ENCODE data around the gene KCNV2. TPM values are rescaled to one million over a fixed set of nuclear protein-coding genes. Genes with fewer than 3 reads are reported as not detected.

KCNV2 gene
- total and polyA plus RNA-seq, 2 of the 13 experiments (the other 11 are each of a cell fraction or from before 2014, with no cell fraction given): not detected

- TF ChIP-seq ZSCAN5A (CRISPR knock-in tag; IDR thresholded peaks at IDR 0.05; ENCODE audit: borderline replicate concordance) (0 out of 2 replicates have a peak, but pooled peaks have one; percentile 11), NR1H2 (CRISPR knock-in tag; IDR thresholded peaks at IDR 0.05; ENCODE audit: borderline replicate concordance, low read depth) (no peak), SIX1 (CRISPR knock-in tag; IDR thresholded peaks at IDR 0.05; ENCODE audit: borderline replicate concordance) (0 out of 2 replicates have a peak, but pooled peaks have one; percentile 40), MLX (CRISPR knock-in tag; IDR thresholded peaks at IDR 0.05) (no peak), ZNF740 (CRISPR knock-in tag; IDR thresholded peaks at IDR 0.05) (no peak), NR2F2 (IDR thresholded peaks at IDR 0.05; ENCODE audit: borderline replicate concordance, low read depth) (peak; percentile 63; the same call in 1 of the 2 replicates), PAXIP1 (CRISPR knock-in tag; conservative IDR thresholded peaks at IDR 0.05) (peak; percentile 48), RARA (CRISPR knock-in tag; IDR thresholded peaks at IDR 0.05) (0 out of 2 replicates have a peak, but pooled peaks have one; percentile 20), PITX1 (CRISPR knock-in tag; IDR thresholded peaks at IDR 0.05) (peak; percentile 67), FOXP1 (IDR thresholded peaks at IDR 0.05) (no peak), FOXP1 (CRISPR knock-in tag; IDR thresholded peaks at IDR 0.05) (0 out of 2 replicates have a peak, but pooled peaks have one; percentile 19), RARG (CRISPR knock-in tag; IDR thresholded peaks at IDR 0.05; ENCODE audit: low read depth) (no peak), ZBTB10 (CRISPR knock-in tag; IDR thresholded peaks at IDR 0.05; ENCODE audit: borderline replicate concordance) (peak; percentile 75; the same call in 1 of the 2 replicates), SAP130 (CRISPR knock-in tag; IDR thresholded peaks at IDR 0.05; ENCODE audit: low read depth) (0 out of 2 replicates have a peak, but pooled peaks have one; percentile 25), CREB1 (IDR thresholded peaks at IDR 0.05) (no peak), CREB1 (CRISPR knock-in tag; IDR thresholded peaks at IDR 0.05) (peak; percentile 37), TBX2 (CRISPR knock-in tag; IDR thresholded peaks at IDR 0.05; ENCODE audit: borderline replicate concordance) (peak; percentile 80), TBX3 (IDR thresholded peaks at IDR 0.05; ENCODE audit: borderline replicate concordance) (peak; percentile 35; the same call in 1 of the 2 replicates), GFI1 (CRISPR knock-in tag; IDR thresholded peaks at IDR 0.05; ENCODE audit: borderline replicate concordance) (0 out of 2 replicates have a peak, but pooled peaks have one; percentile 46), IKZF1 (IDR thresholded peaks at IDR 0.05) (no peak), NFYC (CRISPR knock-in tag; IDR thresholded peaks at IDR 0.05) (no peak), SP2 (CRISPR knock-in tag; IDR thresholded peaks at IDR 0.05) (no peak)
Observed at GRCh38 chr9:2720179-2720654, 2.9 kb downstream of the KCNV2 start (continued).
